ENCODE data around the gene PPP1CC. TPM values are rescaled to one million over a fixed set of nuclear protein-coding genes. Genes with fewer than 3 reads are reported as not detected.
A peak's percentile ranks its signal among the peaks of the same experiment; 100 is the strongest.

Gene PPP1CC
- total and polyA plus RNA-seq, 2 of the 4 experiments (the other 2 are of a cell fraction) = 71.0 to 126 TPM

GRCh38 chr12:110688446-110689280 is 54.0 kb downstream of the PPP1CC start, which contains the start of gene HVCN1 (continued):
- no peak for TF ChIP-seq RCOR1 (IDR thresholded peaks at IDR 0.05; ENCODE audit: insufficient replicate concordance, low read length)

GRCh38 chr12:110687396-110688169 is 55.1 kb downstream of the PPP1CC start:
- BruUV-seq (replicated peaks) = no TSS peak
- Histone ChIP-seq H3K27me3 (ENCODE audit: control insufficient read depth, insufficient read depth, low read length) (peaks cover 30% of the 10 kb centered on the region), H3K4me2 (ENCODE audit: low read depth, low read length) (no peak overlapping the region), H3K23ac (ENCODE audit: low read depth, low read length) (0 out of 2 replicates have a peak overlapping the region, but pooled peaks have one; percentile 24), H3K4ac (ENCODE audit: low read depth, low read length) (no peak overlapping the region), H3K36me3 (ENCODE audit: control insufficient read depth, insufficient read depth, low read length) (no peaks in the 10 kb centered on the region), H3K27ac (ENCODE audit: insufficient read depth, low read length) (no peak overlapping the region), H4K8ac (ENCODE audit: low read depth in 2 of 2, low read length in 2 of 2) (no peak overlapping the region), H3K14ac (replicated peaks; ENCODE audit: low read depth, low read length) (no peak overlapping the region), H3K79me1 (ENCODE audit: low read depth in 1 of 2, low read length in 2 of 2) (no peaks in the 10 kb centered on the region), H4K20me1 (ENCODE audit: insufficient read depth, low read length) (no peaks in the 10 kb centered on the region), H2BK15ac (ENCODE audit: low read depth, low read length) (no peak overlapping the region), H3K18ac (ENCODE audit: low read depth, low read length) (no peak overlapping the region), H3K4me1 (ENCODE audit: control insufficient read depth, insufficient read depth, low read length) (peaks cover 7% of the 10 kb centered on the region; the same call in 1 of the 2 replicates), H4K91ac (ENCODE audit: insufficient read depth, low read depth, low read length) (no peak overlapping the region), H3K9me3 (ENCODE audit: control insufficient read depth, insufficient read depth, low read length) (peaks cover 3% of the 10 kb centered on the region; the same call in 1 of the 2 replicates), H2AFZ (replicated peaks; ENCODE audit: low read length, poor library complexity) (no peak overlapping the region), H2BK20ac (ENCODE audit: low read depth, low read length) (no peak overlapping the region), H3K4me3 (ENCODE audit: insufficient read depth, low read depth, low read length) (no peak overlapping the region), H2BK5ac (ENCODE audit: low read depth, low read length, poor library complexity, severe bottlenecking) (no peak overlapping the region), H2AK5ac (ENCODE audit: low read depth, low read length) (no peak overlapping the region), H4K5ac (ENCODE audit: low read depth, low read length) (no peak overlapping the region), H2BK120ac (ENCODE audit: low read depth, low read length) (no peak overlapping the region), H3K56ac (ENCODE audit: extremely low read depth, insufficient read depth, low read length) (no peak overlapping the region), H2AK9ac (replicated peaks; ENCODE audit: low read depth, low read length, poor library complexity) (no peak overlapping the region), H3K9ac (ENCODE audit: low read depth, low read length) (no peak overlapping the region), H3K9me1 (ENCODE audit: insufficient read depth, low read length) (no peaks in the 10 kb centered on the region)
- in situ Hi-C loops (cut with MboI; ENCODE audit: low sequenced_read_pairs) = no loop called here
- CTCF ChIA-PET = no interaction called here
- POLR2A ChIA-PET (ENCODE audit: unreplicated experiment) = no interaction called here
- intact Hi-C loops (cut with micrococcal nuclease) = no loop called here
- dilution Hi-C loops (cut with HindIII; ENCODE audit: low sequenced_read_pairs, unreplicated experiment) = no loop called here
- ATAC-seq (ENCODE audit: low read depth) (no peak), DNase-seq (no peak)
- WGBS, 2 experiments (ENCODE audit: extremely low coverage in 2 of 2, insufficient read length in 1 of 2) = 66% methylated on average over 6 of the region's 15 CpGs; no CpG with 5 or more reads in 1 of the 2 experiments
- TF ChIP-seq MAZ (IDR thresholded peaks at IDR 0.05; ENCODE audit: borderline replicate concordance, low read depth, low read length) (no peak), ELK1 (IDR thresholded peaks at IDR 0.05; ENCODE audit: borderline replicate concordance, low read depth, low read length) (no peak), NFE2L2 (IDR thresholded peaks at IDR 0.05; ENCODE audit: low read depth, low read length) (no peak), CEBPB (IDR thresholded peaks at IDR 0.05; ENCODE audit: low read depth, low read length) (no peak), RAD21 (IDR thresholded peaks at IDR 0.05; ENCODE audit: low read length) (no peak), USF2 (IDR thresholded peaks at IDR 0.05; ENCODE audit: low read depth, low read length) (no peak), CTCF (conservative IDR thresholded peaks at IDR 0.05; ENCODE audit: low read depth, low read length) (no peak), SMC3 (IDR thresholded peaks at IDR 0.05; ENCODE audit: low read depth, low read length) (no peak), RCOR1 (IDR thresholded peaks at IDR 0.05; ENCODE audit: insufficient replicate concordance, low read length) (no peak), FOS (IDR thresholded peaks at IDR 0.05; ENCODE audit: low read depth, low read length) (no peak)
